GM18519 (cell line): ENCODE measurements around the gene SLC6A4.
"Not testable (repeated sequence)": the region's sequence is repeated elsewhere in the genome, so short reads cannot be mapped to it uniquely, and the experiment has no call there.

Experiments
- ATAC-seq: cut with Tn5 transposase; IDR thresholded peaks from one replicate; pipeline ENCODE4 v1.9.1; 2021; ENCODE audit warnings: mild to moderate bottlenecking, moderate library complexity; ENCODE audit not compliant: unreplicated experiment, low FRiP score

SLC6A4 gene

GRCh38 chr17:30186761-30187160 lies 48.7 kb downstream of the SLC6A4 start:
- no peak for ATAC-seq

GRCh38 chr17:30176855-30177254 lies 58.6 kb downstream of the SLC6A4 start:
- no peak for ATAC-seq

GRCh38 chr17:30174556-30174955 lies 60.9 kb downstream of the SLC6A4 start:
- no peak for ATAC-seq

- ATAC-seq = no peak
Measured at GRCh38 chr17:30173649-30174048, 61.8 kb downstream of the SLC6A4 start.

GRCh38 chr17:30172560-30172959 lies 62.9 kb downstream of the SLC6A4 start:
- no peak for ATAC-seq

GRCh38 chr17:30170415-30170987 lies 65.0 kb downstream of the SLC6A4 start:
- no peak for ATAC-seq

GRCh38 chr17:30165960-30166359 lies 69.5 kb downstream of the SLC6A4 start:
- no peak for ATAC-seq

GRCh38 chr17:30165147-30165546 lies 70.3 kb downstream of the SLC6A4 start:
- no peak for ATAC-seq

- no peak for ATAC-seq
Measured at GRCh38 chr17:30164531-30164930, 71.0 kb downstream of the SLC6A4 start.

GRCh38 chr17:30161601-30162000 lies 73.9 kb downstream of the SLC6A4 start:
- ATAC-seq = no peak

- no peak for ATAC-seq
Measured at GRCh38 chr17:30160419-30161172, 74.9 kb downstream of the SLC6A4 start.

- no peak for ATAC-seq
Measured at GRCh38 chr17:30158896-30159625, 76.4 kb downstream of the SLC6A4 start.

- no peak for ATAC-seq
Measured at GRCh38 chr17:30155389-30155788, 80.1 kb downstream of the SLC6A4 start.

- no peak for ATAC-seq
Measured at GRCh38 chr17:30153463-30153862, 82.0 kb downstream of the SLC6A4 start.

GRCh38 chr17:30151471-30151870 lies 84.0 kb downstream of the SLC6A4 start:
- ATAC-seq = no peak

- no peak for ATAC-seq
Measured at GRCh38 chr17:30148376-30148775, 87.1 kb downstream of the SLC6A4 start.

GRCh38 chr17:30147860-30148259 lies 87.6 kb downstream of the SLC6A4 start:
- ATAC-seq = not testable (repeated sequence)
